Effector memory CD4-positive, alpha-beta T cell (primary cell): ENCODE results near the gene DYSF.

Source experiments
- DNase-seq, 3 donors: peaks; one replicate each; pipeline ENCODE4 v3.0.0-alpha.2; 2020
- H3K27ac ChIP-seq: 2 replicates; pipeline ENCODE4 v1.7.0; 2013; ENCODE audit warnings: mild to moderate bottlenecking, low read length, moderate library complexity; ENCODE audit not compliant: insufficient read depth, poor library complexity, severe bottlenecking
- H3K27me3 ChIP-seq: replicated peaks from 2 replicates; pipeline ENCODE4 v1.7.0; 2013; ENCODE audit warnings: mild to moderate bottlenecking, low read length; ENCODE audit not compliant: insufficient read depth, control insufficient read depth, poor library complexity, severe bottlenecking
- H3K36me3 ChIP-seq: 2 replicates; pipeline ENCODE4 v1.7.0; 2013; ENCODE audit warnings: mild to moderate bottlenecking, low read length, moderate library complexity; ENCODE audit not compliant: control insufficient read depth, insufficient read depth
- H3K4me1 ChIP-seq: 2 replicates; pipeline ENCODE4 v1.7.0; 2013; ENCODE audit warnings: low read length, mild to moderate bottlenecking; ENCODE audit not compliant: control insufficient read depth, insufficient read depth, poor library complexity, severe bottlenecking
- H3K4me3 ChIP-seq: 2 replicates; pipeline ENCODE4 v1.7.0; 2013; ENCODE audit warnings: low read length, low read depth, mild to moderate bottlenecking; ENCODE audit not compliant: insufficient read depth, poor library complexity, severe bottlenecking
- H3K9me3 ChIP-seq: 2 replicates; pipeline ENCODE4 v1.7.0; 2013; ENCODE audit warnings: mild to moderate bottlenecking, low read length, moderate library complexity; ENCODE audit not compliant: control insufficient read depth

The DYSF gene

DNA sequence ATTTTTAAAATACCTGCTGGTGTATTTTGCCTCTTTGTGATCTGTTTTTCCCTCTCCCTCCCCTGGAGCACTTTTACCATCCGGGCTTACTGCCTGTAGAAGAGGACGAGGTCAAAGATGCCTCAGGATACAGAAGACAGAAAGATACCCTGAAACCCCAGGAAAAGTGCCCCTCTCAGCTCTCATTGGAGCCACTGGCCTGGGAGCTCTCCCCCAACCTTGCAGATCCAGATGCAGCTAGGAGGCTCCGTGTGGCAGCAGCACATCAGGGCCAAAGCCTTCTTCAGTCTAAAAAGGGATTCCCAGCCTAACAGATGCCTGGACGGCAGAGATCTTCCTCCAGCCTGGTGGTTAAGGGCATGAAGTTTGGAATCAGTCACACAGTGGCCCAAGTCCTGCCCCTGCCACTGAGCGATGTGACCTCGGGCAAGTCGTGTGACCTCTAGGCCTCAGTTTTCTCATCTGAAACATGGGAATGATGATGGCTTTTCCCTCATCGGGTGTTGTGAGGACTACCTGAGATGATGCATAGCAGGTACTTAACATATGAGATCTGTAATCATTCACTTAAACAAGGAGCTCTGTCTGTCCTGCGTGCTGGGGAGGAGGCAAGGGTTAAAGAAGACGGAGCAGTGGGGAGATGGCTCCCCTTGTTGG lies 239.4 kb downstream of the DYSF start:
- Histone ChIP-seq H3K4me3 (no peak overlapping the region), H3K4me1 (no peaks in the 10 kb centered on the region), H3K27me3 (no peaks in the 10 kb centered on the region), H3K27ac (no peak overlapping the region), H3K36me3 (no peaks in the 10 kb centered on the region), H3K9me3 (no peaks in the 10 kb centered on the region)
- DNase-seq = no peak

DNA sequence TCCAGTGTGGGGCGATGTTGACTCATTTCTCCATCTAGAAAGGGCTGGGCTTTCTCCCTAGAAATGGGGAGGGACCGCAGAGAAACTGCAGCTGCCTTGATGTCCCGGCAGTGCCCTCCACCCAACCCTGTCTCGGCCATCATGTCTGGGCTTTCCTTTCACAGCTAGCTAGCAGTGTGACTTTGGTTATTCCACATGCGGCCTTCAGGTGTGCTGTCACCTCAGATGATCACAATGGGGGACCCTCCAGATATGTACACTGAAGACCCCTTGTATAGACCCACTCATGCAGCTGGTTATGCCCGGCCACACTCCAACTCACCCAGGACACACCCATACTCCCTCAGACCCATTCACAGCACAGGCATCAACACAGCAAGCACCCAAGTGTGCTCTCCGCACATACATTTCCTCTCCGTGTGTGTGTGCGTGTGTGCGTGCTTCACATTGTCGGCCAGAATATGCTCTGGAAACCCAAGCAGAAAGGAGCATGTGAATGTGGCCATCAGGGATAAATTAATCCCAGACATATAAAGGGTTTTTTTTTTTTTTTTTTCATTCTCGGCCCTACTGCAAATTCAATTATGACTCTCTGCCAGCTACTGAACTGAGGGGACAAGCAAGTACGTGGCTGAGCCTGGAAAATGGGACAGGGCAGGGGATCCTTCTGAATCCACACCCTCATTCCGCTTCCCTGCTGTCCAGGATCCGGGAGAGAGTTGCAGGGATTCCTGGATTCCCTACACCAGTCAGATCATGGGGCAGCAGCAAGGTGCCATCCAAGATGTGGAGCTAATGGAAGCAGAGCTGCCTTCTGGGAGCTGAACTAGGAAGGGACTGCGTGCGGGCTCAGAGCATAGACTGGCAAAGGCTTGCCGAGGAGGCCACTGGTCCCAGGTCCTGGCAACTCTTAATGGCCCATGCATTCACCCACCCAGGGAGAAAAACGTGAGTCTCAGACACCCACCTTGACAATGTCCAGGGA lies 240.2 kb downstream of the DYSF start:
- Histone ChIP-seq H3K36me3 (no peaks in the 10 kb centered on the region), H3K4me1 (no peaks in the 10 kb centered on the region), H3K4me3 (no peak overlapping the region), H3K27ac (no peak overlapping the region), H3K27me3 (no peaks in the 10 kb centered on the region), H3K9me3 (no peaks in the 10 kb centered on the region)
- no peak for DNase-seq

DNA sequence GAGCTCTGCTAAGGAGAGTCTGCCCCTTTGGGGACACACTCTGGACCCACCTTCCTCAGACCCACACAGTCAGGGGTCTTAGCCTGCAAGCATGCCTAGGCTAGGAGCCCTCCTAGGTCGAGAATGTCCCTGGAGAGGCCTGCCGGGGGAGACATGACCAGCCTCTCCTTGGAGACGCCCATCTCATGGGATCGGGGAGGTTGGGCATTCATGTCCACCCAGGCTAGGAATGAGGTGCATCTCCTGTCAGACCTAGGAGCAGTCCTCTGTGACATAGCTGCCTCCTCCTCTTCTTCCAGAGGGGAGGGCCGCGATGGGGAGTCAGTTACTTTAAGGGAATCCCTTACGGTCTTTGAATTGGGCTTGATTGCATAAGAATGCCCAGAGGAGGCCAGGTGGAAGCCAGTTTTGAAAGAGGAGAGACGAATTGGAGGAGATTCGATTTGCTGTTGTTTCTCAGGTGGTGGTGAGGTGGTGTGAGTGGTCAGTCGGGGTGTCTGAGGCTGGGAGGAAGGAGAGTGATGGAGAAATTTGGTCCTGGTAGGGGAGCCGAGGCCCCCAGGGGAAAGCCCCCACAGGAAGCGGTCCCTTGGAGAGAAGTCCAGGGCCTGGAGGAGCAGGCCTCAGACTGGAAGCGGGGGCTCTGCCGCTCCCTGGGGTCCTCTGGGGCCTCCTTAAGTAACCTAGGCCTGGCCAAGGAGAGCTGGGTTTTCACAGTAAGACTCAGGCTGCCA lies 241.3 kb downstream of the DYSF start:
- DNase-seq = no peak
- no peaks in the 10 kb centered on the region for H3K9me3 ChIP-seq
- no peaks in the 10 kb centered on the region for H3K36me3 ChIP-seq
- no peaks in the 10 kb centered on the region for H3K27me3 ChIP-seq
- H3K27ac ChIP-seq = no peak overlapping the region
- H3K4me1 ChIP-seq = no peaks in the 10 kb centered on the region
- H3K4me3 ChIP-seq = no peak overlapping the region

DNA sequence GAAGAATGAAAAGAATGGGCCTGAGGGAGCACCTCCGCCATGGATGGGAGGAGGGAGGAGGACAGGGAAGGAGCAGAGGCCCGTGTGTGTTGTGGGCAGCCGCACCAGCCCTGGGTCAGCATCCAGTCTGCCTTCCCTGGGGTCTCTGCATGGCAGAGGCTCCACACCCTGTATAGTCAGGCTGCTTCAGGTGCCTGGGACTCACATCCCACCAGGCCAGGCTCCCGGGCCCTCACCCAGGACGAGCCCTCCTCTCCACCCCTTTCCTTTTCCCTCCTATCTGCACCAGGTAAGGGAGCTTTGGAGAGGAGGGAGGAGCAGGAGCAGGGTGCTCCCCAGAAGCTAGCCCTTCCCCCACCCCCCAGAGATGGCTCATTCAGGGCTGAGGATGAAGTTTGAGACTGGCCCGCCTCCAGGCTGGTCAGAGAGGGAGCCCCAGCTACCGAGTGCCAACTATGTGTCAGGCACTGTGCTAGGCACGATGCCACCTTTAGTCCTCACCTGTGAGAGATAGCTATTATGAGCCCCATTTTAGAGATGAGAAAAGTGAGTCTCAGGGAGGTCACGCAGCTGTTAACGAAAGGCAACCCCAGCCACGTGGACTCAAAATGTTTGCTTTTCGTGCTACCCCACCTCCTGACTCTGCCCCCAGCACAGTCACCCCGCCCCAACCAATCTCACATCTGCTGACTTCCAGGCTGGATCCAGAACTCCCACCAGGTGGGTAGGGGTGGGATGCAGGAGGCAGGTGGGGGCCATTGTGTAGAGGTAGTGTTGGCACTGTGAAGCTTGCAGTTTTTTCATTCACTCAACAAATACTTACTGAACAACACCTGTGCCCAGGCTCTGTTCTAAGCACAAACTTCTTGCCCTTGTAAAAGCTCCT lies 242.1 kb downstream of the DYSF start:
- no peak for DNase-seq
- Histone ChIP-seq H3K27me3 (no peaks in the 10 kb centered on the region), H3K4me1 (no peaks in the 10 kb centered on the region), H3K9me3 (no peaks in the 10 kb centered on the region), H3K36me3 (no peaks in the 10 kb centered on the region), H3K4me3 (no peak overlapping the region), H3K27ac (no peak overlapping the region)

DNA sequence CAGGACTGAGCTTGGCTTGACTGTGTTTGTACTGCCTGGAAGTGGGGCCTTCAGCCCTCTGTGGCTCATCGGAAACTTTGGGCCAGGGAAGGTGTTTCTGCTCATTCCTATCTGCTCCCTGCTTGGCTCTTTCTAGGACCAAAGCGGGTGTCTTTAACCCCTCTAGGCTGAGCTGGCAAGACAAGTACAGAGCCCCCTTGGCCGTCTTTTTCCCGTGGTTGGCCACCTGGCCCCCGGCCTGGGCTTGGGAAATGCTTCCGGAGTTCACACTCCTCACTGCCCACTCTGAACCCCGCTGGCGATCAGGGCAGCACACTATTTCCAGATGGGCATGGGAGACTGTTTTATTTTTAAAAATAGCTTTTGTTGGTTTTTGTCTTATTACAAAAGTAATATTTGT lies 243.0 kb downstream of the DYSF start:
- H3K36me3 ChIP-seq = no peaks in the 10 kb centered on the region
- no peak overlapping the region for H3K4me3 ChIP-seq
- H3K27ac ChIP-seq = no peak overlapping the region
- DNase-seq = no peak
- no peaks in the 10 kb centered on the region for H3K27me3 ChIP-seq
- H3K4me1 ChIP-seq = no peaks in the 10 kb centered on the region
- H3K9me3 ChIP-seq = no peaks in the 10 kb centered on the region

DNA sequence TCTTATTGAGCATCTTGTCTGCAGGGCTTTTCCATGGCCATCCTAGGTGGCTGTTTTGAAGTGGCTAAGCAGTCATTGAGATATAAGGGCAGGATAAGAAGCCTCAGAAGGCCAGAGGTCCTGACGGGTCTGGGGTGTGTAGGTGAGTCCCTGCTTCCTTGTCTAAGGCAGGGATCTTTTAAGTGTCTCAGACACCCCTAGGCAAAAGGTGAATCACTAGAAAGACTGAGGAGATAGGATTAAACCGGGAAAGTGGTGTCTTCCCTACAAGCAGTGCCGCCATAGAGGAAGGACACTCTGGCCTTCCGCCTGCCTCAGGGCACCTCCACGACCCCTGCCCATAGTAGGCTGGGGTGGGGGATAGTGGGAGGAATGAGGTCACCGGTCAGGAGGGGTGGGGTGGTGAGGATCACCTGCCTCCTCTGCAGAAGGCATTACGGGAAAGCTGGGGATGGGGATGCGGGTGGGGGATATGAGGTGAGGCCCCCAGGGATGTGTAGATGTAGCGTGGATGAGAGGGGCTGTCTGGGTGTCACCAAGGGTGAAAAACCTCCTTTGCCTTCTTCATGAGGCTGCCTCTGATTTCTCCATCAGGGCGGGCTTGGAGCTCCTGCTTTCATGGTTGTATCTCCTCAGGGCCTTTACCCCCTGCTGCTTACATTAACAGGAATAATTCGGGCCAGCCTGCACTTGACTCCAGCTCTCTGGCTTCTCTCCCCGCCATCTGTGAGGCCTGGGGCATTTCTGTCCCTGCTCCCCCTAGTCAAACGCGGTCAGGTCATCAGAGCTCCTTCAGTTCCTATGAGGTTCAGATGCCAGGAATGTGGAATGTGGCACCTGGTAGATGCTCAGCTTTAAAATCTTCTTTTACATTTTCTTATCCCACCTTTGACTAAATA lies 244.0 kb downstream of the DYSF start:
- no peaks in the 10 kb centered on the region for H3K36me3 ChIP-seq
- H3K27me3 ChIP-seq = no peaks in the 10 kb centered on the region
- H3K4me3 ChIP-seq = no peak overlapping the region
- no peak overlapping the region for H3K27ac ChIP-seq
- no peaks in the 10 kb centered on the region for H3K9me3 ChIP-seq
- DNase-seq = no peak
- H3K4me1 ChIP-seq = no peaks in the 10 kb centered on the region

DNA sequence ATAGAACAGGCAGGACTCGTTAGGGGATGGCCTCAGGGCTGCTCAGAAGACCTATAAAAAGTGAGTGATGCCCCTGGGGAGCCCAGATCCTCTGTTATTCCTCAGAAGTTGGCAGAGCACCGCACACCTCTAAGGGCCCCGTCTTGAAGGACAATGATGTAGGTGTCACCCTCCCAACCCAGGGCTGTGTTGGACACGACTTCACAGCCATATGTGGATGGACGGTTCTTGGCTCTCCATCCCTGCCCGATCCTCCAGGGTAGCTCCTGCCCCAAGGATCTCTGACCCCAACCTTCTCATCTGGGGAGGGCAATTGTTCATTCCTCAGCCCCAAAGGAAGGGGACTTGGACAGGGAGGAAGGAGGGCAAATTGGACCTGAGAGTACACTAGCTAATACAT lies 246.1 kb downstream of the DYSF start:
- no peak overlapping the region for H3K4me3 ChIP-seq
- no peaks in the 10 kb centered on the region for H3K27me3 ChIP-seq
- no peaks in the 10 kb centered on the region for H3K9me3 ChIP-seq
- no peak overlapping the region for H3K27ac ChIP-seq
- no peak for DNase-seq
- H3K36me3 ChIP-seq = no peaks in the 10 kb centered on the region
- H3K4me1 ChIP-seq = no peaks in the 10 kb centered on the region

DNA sequence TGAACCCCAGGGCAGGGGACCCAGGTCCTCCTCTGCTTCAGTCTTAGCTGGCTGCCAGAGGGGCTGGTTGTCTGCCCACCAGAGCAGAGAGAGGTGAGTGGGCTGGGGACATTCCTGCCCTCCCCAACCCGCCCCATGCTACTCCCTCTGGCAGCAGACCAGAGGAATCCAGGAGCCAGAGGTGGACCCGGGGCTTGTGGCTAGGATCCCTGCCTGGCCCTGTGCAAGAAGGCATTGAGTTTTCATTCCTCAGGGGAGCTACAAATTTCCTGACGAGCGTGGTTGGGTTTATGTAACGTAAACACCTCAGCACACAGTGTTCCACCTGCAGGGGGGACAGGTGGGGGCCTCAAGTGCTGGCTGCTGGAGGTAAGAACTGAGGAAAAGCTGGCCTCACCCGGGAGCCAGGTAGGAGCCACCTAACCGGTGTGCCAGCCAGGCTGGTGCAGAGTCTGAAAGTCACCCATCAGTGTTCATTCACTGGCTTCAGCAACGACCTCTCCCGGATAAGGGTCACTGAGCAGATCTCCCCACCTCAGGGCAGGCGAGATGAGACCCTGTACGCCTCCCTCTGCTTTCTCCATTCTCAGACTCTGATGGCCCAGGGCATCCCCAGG lies 246.8 kb downstream of the DYSF start:
- no peaks in the 10 kb centered on the region for H3K9me3 ChIP-seq
- no peaks in the 10 kb centered on the region for H3K36me3 ChIP-seq
- no peak overlapping the region for H3K27ac ChIP-seq
- H3K4me3 ChIP-seq = no peak overlapping the region
- H3K4me1 ChIP-seq = no peaks in the 10 kb centered on the region
- H3K27me3 ChIP-seq = no peaks in the 10 kb centered on the region
- DNase-seq = no peak
